Stimulated activated naive B cell treated with anti-CD40 and anti-IgM and Interleukin-4, amounts not matched to agents 10 μg/mL and 1 μg/mL and 100 μg/mL, for 72 hours (primary cell): Measurements from ENCODE around the gene PIP5K1C.

Experiments used
- ATAC-seq, 2 donors: fragments of 150-1000 bp; cut with Tn5 transposase; replicated peaks; 2 replicates each; pipeline ENCODE4 v1.10.0; 2021; ENCODE audit warnings: moderate library complexity in 1 of 2
- DNase-seq: peaks from one replicate; pipeline ENCODE4 v3.0.0; 2021
- H3K27ac Mint-ChIP-seq: one replicate; pipeline ENCODE4 v1.8.0; 2022; ENCODE audit warnings: mild to moderate bottlenecking, mixed read lengths
- H3K27me3 Mint-ChIP-seq, 2 donors: one replicate each; pipeline ENCODE4 v1.8.0; 2022; ENCODE audit warnings: mixed read lengths in 2 of 2
- H3K36me3 Mint-ChIP-seq, 2 donors: one replicate each; pipeline ENCODE4 v1.8.0; 2022; ENCODE audit warnings: mixed read lengths in 2 of 2, mild to moderate bottlenecking in 1 of 2
- H3K4me1 Mint-ChIP-seq, 2 donors: one replicate each; pipeline ENCODE4 v1.8.0; 2022; ENCODE audit warnings: mixed read lengths in 2 of 2, mild to moderate bottlenecking in 1 of 2
- H3K4me3 Mint-ChIP-seq, 2 donors: one replicate each; pipeline ENCODE4 v1.8.0; 2022; ENCODE audit warnings: mild to moderate bottlenecking in 2 of 2, mixed read lengths in 2 of 2, moderate library complexity in 1 of 2
- H3K9me3 Mint-ChIP-seq, 2 donors: one replicate each; pipeline ENCODE4 v1.8.0; 2022; ENCODE audit warnings: mixed read lengths in 2 of 2, mild to moderate bottlenecking in 1 of 2

PIP5K1C gene

DNA sequence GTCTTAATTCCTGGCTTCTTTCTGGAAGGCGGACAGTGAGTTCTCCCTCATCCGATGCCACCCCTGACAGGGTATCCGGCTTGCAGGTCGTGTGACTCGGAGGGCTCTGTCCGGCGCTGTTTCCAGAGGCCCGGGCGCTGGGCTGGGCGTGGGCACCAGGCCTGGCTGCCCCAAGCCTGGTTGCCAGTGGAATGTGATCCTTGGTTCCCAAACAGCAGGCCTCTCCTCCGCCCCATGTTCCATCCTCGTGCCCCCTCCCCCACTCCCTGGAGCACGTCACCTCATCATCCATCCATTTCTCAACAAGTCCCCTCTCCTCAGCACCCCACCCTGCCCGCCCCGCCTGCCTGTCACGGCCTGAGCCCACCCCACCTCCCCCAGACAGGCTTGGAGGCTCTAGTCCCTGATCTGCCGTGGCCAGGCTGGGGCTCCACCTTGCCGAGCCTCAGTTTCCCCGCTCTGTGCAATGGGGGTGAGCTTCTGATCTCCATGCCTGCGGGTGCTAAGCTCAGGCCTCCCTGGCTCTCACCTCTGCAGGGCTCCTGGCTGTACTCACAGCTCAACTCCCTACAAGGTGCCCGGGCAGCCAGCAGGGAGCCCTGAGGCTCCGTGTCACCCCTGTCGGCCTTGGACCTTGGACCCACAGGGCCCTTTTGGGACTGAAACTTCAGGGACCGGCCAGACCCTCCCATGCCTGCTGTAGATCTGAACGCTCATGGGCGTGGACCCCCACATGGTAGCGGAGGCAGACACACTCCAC, 95.9 kb downstream of the PIP5K1C start:
- Mint-ChIP-seq H3K27ac (peak overlapping the region; percentile 31), H3K36me3 (peaks cover 5 to 7% of the 10 kb centered on the region in 2 donors), H3K9me3 (peaks cover 0 to 2% of the 10 kb centered on the region in 2 donors), H3K4me3 (no peak overlapping the region), H3K27me3 (no peaks in the 10 kb centered on the region), H3K4me1 (peaks cover 13 to 15% of the 10 kb centered on the region in 2 donors)
- DNase-seq (no peak), ATAC-seq (peak; percentile 31 to 39)

DNA sequence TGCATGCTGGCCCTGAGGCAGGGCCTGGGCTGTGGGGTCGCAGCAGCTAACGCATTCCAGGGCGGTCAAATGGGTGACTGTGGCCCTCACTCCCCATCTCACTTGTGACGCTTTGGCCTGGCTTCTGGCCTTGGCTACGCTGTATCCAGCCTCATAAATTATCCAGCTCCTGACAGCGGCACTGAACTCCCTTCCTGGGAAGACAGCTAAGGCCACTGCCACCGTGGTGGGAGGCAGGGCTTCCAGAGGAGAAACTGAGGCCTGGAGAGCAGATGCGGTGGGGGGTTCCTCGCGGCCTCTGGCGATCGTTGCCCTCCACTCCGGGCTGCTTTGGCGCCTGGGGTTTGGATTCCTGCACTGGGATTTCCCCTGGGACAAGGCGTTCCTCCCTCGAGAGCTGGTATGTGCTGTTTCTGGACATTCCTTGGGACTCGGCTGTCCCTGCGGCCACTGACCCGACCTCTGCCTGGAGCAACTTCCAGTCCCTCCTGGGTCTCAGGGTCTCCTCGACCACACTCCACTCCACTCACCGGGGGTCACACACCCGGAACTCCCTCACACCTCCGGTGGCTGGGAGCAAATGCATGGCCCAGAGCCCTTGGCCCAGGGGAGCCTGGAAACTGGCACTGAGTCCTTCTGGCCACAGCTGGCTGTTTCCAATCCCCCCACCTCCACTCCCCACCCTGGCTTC, 97.0 kb downstream of the PIP5K1C start:
- H3K27me3 Mint-ChIP-seq = no peaks in the 10 kb centered on the region
- peaks cover 0 to 2% of the 10 kb centered on the region in 2 donors for H3K9me3 Mint-ChIP-seq
- peaks cover 5 to 7% of the 10 kb centered on the region in 2 donors for H3K36me3 Mint-ChIP-seq
- no peak for DNase-seq
- H3K4me3 Mint-ChIP-seq = no peak overlapping the region
- H3K27ac Mint-ChIP-seq = no peak overlapping the region
- no peak for ATAC-seq
- H3K4me1 Mint-ChIP-seq = peaks cover 13% of the 10 kb centered on the region in 2 donors

DNA sequence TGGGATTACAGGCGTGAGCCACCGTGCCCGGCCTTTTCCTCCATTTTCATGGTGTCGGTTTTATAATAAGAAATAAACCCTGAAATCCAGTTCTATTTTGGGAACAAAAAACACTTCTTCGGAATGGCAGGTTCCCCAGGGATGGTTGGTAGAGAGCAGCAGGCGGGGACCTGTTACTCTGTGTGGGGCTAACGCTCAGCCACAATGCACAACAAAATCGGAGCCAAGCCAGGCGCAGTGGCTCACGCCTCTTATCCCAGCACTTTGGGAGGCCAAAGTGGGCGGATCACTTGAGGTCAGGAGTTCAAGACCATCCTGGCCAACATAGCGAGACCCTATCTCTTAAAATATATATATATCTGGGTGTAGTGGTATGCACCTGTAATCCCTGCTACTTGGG, 99.2 kb downstream of the PIP5K1C start:
- peaks cover 0 to 2% of the 10 kb centered on the region in 2 donors for H3K4me1 Mint-ChIP-seq
- ATAC-seq (no peak), DNase-seq (no peak)
- H3K27me3 Mint-ChIP-seq = no peaks in the 10 kb centered on the region
- no peak overlapping the region for H3K27ac Mint-ChIP-seq
- peaks cover 3 to 4% of the 10 kb centered on the region in 2 donors for H3K36me3 Mint-ChIP-seq
- H3K4me3 Mint-ChIP-seq = no peak overlapping the region
- H3K9me3 Mint-ChIP-seq = no peaks in the 10 kb centered on the region

DNA sequence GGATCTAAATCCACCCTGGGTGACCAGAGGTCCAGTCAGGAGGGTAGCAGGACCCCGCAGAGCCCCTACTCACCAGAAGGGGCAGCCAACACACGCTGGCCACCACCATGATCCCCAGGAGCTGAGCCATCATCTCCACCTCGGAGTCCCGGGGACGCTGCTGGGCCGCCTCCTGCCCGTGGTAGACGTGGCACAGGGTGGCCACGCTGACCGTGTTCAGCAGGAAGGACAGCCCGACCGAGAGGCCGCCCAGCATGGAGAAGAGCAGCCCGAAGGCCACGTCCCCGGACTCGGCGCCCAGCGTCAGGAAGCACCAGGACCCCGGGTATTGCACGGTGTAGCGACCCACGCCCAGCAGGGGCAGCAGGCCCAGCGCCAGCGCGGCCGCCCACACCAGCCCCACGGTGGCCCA, 100.5 kb downstream of the PIP5K1C start:
- Mint-ChIP-seq H3K9me3 (no peaks in the 10 kb centered on the region), H3K27me3 (no peaks in the 10 kb centered on the region), H3K27ac (no peak overlapping the region), H3K4me1 (peaks cover 0 to 2% of the 10 kb centered on the region in 2 donors), H3K4me3 (no peak overlapping the region), H3K36me3 (peaks cover 3 to 4% of the 10 kb centered on the region in 2 donors)
- DNase-seq (no peak), ATAC-seq (no peak)

DNA sequence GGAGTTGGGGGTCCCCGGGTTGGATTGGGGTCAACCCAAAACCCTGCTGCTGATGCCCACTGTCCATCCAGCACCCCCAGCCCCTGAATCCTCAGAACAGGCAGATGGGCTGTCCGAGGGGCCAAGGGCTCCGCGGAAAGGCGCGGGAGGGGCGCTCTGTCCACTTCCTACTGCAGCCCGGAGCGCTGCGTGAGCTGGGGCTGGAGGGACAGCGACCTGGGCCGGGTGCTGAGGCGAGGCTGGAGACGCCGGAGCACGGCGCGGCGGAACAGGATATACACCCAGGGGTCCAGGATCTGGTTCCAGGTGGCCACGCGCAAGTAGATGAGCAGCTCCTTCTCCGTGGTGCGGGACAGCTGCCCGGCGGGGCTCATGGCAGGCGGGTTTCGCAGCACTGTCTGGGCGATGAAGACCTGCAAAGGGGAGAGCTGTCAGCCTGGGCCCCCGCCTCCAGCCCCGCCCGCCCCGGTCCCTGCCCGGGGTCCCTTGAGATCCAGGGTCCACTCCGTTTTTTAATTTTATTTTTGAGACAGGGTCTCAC, 104.7 kb downstream of the PIP5K1C start:
- H3K4me1 Mint-ChIP-seq = peaks cover 0 to 5% of the 10 kb centered on the region in 2 donors
- no peak overlapping the region for H3K27ac Mint-ChIP-seq
- no peak overlapping the region for H3K4me3 Mint-ChIP-seq
- ATAC-seq (no peak), DNase-seq (no peak)
- peaks cover 6% of the 10 kb centered on the region in 2 donors for H3K36me3 Mint-ChIP-seq
- no peaks in the 10 kb centered on the region for H3K27me3 Mint-ChIP-seq
- no peaks in the 10 kb centered on the region for H3K9me3 Mint-ChIP-seq

DNA sequence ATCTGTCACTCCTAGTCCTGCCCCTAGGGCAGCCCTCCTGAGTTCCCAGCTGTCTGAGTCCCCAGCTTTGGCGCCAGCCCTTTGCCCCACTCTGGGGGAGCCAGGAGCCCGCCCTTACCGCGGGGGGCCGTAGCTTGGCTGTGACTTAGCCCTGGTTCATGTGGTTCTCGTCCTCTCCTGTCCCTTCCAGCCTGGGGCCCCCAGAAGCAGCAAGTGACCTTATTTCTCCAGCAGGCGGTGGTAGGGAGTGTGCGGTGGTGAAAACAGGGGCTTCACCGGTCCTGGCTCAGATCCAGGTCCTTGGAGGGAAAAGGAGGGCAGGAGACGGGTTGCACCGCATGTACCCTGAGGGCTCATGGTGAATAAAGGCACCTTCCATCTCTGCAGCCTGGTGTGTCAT, 107.1 kb downstream of the PIP5K1C start:
- no peaks in the 10 kb centered on the region for H3K27me3 Mint-ChIP-seq
- peaks cover 0 to 5% of the 10 kb centered on the region in 2 donors for H3K4me1 Mint-ChIP-seq
- no peaks in the 10 kb centered on the region for H3K9me3 Mint-ChIP-seq
- ATAC-seq (no peak), DNase-seq (no peak)
- H3K27ac Mint-ChIP-seq = peak overlapping the region; percentile 11
- no peak overlapping the region for H3K4me3 Mint-ChIP-seq
- H3K36me3 Mint-ChIP-seq = peaks cover 3 to 4% of the 10 kb centered on the region in 2 donors

DNA sequence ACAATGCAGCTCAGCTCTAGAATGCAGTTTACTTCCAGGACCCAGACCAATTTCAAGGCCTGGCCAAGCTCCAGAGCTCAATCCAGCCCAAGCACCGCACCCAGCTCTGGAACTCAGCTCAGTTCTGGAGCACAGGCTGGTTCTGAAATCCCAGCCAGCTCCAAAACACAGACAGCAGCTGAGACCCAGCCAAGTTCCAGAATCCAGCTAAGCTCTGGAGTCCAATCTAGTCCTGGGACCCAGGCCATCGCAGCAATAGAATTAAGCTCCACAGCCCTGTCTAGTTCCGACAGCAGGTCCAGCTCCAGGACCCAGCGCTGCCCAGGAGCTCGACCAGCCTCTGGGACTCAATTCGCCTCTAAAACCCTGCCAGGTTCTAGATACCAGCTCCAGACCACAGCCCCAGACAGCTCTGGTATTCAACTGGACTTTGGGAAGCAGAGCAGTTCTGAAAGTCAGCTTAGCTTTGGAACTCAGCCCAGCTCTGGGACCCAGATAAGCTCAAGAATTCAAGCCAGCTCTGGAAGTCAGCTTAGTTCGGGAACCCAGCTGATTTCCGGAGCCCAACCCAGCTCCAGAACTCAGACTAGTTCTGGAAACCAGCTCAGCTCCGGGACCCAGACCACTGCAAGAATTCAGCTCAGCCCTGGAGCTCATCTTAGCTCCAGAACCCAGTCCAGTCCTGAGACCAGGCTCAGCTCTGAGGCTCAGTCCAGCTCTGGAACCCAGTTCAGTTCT, 108.2 kb downstream of the PIP5K1C start:
- ATAC-seq (no peak), DNase-seq (no peak)
- Mint-ChIP-seq H3K4me1 (peaks cover 0 to 5% of the 10 kb centered on the region in 2 donors), H3K27ac (no peak overlapping the region), H3K9me3 (no peaks in the 10 kb centered on the region), H3K27me3 (no peaks in the 10 kb centered on the region), H3K4me3 (no peak overlapping the region), H3K36me3 (peaks cover 2 to 3% of the 10 kb centered on the region in 2 donors)

DNA sequence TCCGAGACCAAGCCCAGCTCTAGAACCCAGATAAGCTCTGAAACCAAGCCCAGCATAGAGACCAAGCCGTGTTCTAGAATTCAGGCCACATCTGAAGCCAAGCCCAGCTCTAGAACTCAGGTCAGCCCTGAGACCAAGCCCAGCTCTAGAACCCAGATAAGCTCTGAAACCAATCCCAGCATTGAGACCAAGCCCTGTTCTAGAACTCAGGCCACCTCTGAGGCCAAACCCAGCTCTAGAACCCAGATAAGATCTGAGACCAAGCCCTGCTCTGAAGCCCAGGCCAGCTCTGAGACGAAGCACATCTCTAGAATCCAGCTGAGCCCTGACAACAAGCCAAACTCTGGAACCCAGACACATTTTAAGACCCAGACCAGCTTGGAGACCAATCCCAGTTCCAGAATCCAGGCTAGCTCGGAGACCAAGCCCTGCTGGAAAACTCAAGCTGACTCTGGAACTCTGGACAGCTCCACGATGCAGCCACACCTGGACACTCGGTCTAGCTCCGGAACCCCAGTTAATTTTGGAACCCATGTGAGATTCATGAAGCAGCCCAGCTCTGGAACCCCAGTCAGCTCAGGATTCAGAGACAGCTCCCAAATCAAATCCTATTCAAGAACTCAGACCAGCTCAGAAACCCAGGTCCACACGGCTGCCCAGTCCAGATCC, 109.1 kb downstream of the PIP5K1C start:
- H3K27me3 Mint-ChIP-seq = no peaks in the 10 kb centered on the region
- no peak for DNase-seq
- no peak overlapping the region for H3K4me3 Mint-ChIP-seq
- H3K36me3 Mint-ChIP-seq = peaks cover 2 to 3% of the 10 kb centered on the region in 2 donors
- H3K4me1 Mint-ChIP-seq = peaks cover 0 to 8% of the 10 kb centered on the region in 2 donors
- H3K27ac Mint-ChIP-seq = no peak overlapping the region
- ATAC-seq = no peak
- no peaks in the 10 kb centered on the region for H3K9me3 Mint-ChIP-seq

DNA sequence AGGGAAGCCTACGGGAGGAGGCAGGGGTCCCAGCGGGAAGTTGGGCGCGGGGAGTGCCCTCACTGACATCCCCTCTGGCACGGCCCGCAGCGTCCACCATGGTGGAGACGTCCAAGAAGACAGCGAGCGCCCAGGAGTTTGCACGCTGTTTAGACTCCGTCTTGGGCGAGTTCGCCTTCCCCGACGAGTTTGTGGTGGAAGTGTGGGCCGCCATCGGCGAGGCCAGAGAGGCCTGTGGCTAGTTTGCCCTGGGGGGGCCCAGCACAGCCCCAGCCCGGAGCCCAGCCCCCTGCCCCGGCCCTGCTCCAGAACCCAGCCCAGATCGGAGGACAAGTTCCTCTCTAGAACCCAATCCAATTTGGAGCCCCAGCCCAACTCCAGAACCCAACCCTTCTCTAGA, 110.3 kb downstream of the PIP5K1C start:
- no peak overlapping the region for H3K4me3 Mint-ChIP-seq
- peaks cover 0 to 12% of the 10 kb centered on the region in 2 donors for H3K4me1 Mint-ChIP-seq
- H3K36me3 Mint-ChIP-seq = peaks cover 2 to 3% of the 10 kb centered on the region in 2 donors

DNA sequence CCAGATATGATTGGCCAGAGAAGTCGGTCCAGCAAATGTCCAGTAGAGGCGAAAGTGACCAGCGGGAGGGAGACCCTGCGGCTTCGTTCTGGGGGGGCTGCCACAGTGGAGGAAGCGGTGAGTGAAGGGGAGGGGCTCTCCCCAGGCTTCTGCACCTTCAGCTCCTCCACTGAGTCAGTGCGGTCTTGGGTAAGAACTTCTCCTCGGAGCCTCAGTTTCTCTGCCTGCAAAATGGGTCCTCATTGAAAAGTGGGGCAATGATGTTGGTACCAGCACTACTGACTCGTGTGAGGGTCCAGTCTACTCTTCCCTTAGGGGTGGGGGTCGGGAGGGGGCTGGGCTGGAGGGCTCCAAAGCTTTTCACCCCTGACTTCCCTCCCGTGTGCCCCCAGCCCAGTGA, 110.8 kb downstream of the PIP5K1C start:
- Mint-ChIP-seq H3K4me1 (peaks cover 0 to 12% of the 10 kb centered on the region in 2 donors), H3K27me3 (no peaks in the 10 kb centered on the region), H3K27ac (no peak overlapping the region), H3K36me3 (peaks cover under 1% of the 10 kb centered on the region in 2 donors), H3K9me3 (no peaks in the 10 kb centered on the region), H3K4me3 (no peak overlapping the region)
- DNase-seq (no peak), ATAC-seq (no peak)

More for the DNA sequence above, 110.3 kb downstream of the PIP5K1C start:
- Mint-ChIP-seq H3K27ac (no peak overlapping the region), H3K9me3 (no peaks in the 10 kb centered on the region), H3K27me3 (no peaks in the 10 kb centered on the region)
- DNase-seq (no peak), ATAC-seq (no peak)

DNA sequence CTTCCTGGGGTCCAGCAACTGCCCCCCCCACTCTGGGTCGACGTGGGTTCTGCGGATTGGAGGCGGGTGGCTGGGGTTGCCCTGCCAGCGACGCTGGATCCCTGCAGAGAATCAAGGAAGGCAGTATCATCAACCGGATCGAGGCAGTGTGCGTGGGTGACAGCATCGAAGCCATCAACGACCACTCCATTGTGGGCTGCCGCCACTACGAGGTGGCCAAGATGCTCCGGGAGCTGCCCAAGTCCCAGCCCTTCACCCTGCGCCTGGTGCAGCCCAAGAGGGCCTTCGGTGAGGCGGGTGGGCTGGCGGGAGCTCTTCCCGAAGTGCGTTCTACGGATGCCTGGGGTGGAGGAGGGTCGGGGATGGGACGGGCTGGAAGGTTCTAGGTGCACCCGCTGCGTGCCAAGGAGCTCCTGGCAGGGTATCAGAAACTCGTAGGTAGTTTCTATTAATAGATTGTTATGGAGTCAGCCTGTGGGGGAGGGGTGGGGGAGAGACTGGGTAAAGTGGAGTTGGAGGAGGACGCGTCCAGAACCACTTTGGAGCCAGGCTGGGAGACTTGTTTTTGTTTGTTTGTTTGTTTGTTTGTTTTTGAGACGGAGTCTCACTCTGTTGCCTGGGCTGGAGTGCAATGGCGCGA, 113.4 kb downstream of the PIP5K1C start:
- no peak for DNase-seq
- Mint-ChIP-seq H3K27ac (no peak overlapping the region), H3K4me1 (peaks cover 0 to 7% of the 10 kb centered on the region in 2 donors), H3K9me3 (no peaks in the 10 kb centered on the region), H3K4me3 (no peak overlapping the region), H3K27me3 (peaks cover 0 to 6% of the 10 kb centered on the region in 2 donors), H3K36me3 (no peaks in the 10 kb centered on the region)
- no peak for ATAC-seq

DNA sequence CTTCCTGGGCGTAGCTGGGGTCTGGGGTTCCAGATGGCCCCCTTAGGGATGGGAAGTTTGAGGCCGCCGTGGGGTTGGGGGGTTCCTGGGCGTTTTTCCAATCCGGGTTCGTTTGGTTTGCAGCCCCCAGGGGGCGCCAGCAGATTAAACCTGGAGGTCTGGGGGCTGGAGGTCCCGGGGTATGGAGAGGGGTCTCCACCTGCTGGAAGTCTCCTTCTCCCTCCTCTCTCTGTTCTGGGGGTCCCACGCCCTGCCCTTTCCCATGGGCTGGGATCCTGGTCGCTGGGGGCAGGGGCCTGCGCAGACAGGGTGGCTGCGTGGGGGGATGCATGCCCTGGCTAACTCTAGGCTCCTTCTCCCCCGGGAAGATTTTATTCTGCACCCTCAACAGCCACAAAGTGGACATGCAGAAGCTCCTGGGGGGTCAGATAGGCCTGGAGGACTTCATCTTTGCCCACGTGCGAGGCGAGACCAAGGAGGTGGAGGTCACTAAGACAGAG, 114.1 kb downstream of the PIP5K1C start:
- H3K36me3 Mint-ChIP-seq = no peaks in the 10 kb centered on the region
- peaks cover 0 to 6% of the 10 kb centered on the region in 2 donors for H3K27me3 Mint-ChIP-seq
- H3K27ac Mint-ChIP-seq = no peak overlapping the region
- H3K4me1 Mint-ChIP-seq = peaks cover 0 to 7% of the 10 kb centered on the region in 2 donors
- ATAC-seq (peak in 1 of 2 donors; percentile 53), DNase-seq (no peak)
- no peaks in the 10 kb centered on the region for H3K9me3 Mint-ChIP-seq
- H3K4me3 Mint-ChIP-seq = peak overlapping the region; percentile 41 to 57
